Measurements from ENCODE around the gene FAM151B. TPM values are rescaled to one million over a fixed set of nuclear protein-coding genes. Genes with fewer than 3 reads are reported as not detected.

Gene FAM151B
- polyA plus RNA-seq, 1 donor (not counting 4 experiments of a cell fraction or from before 2014, with no cell fraction given) = 1.0 TPM

GRCh38 chr5:80453366-80453765 is 34.5 kb upstream of the FAM151B start:
- Histone ChIP-seq H3K27ac (ENCODE audit: control insufficient read depth, insufficient read depth, low read length) (no peak overlapping the region), H3K9ac (ENCODE audit: control insufficient read depth, extremely low read depth, insufficient read depth, low read length) (no peak overlapping the region), H3K9me3 (ENCODE audit: control insufficient read depth, low read depth, low read length) (no peaks in the 10 kb centered on the region), H3K79me2 (ENCODE audit: control insufficient read depth, insufficient read depth, low read length) (no peaks in the 10 kb centered on the region), H3K27me3 (ENCODE audit: control insufficient read depth, extremely low read depth, insufficient read depth, low read length) (no peaks in the 10 kb centered on the region), H4K20me1 (ENCODE audit: control insufficient read depth, extremely low read depth, insufficient read depth, low read length) (no peaks in the 10 kb centered on the region), H3K4me2 (ENCODE audit: control insufficient read depth, extremely low read depth, insufficient read depth, low read depth, low read length) (no peak overlapping the region), H3K9me1 (ENCODE audit: control insufficient read depth, extremely low read depth, insufficient read depth, low read length) (no peaks in the 10 kb centered on the region), H3K4me3 (ENCODE audit: control insufficient read depth in 2 of 3, extremely low read depth in 1 of 3, insufficient read depth in 2 of 3, low read depth in 1 of 3, low read length in 3 of 3) (no peak overlapping the region), H3K4me1 (ENCODE audit: control insufficient read depth, extremely low read depth, insufficient read depth, low read length) (no peaks in the 10 kb centered on the region), H3K36me3 (ENCODE audit: control insufficient read depth in 2 of 2, extremely low read depth in 1 of 2, insufficient read depth in 2 of 2, low read length in 2 of 2) (no peaks in the 10 kb centered on the region), H2AFZ (ENCODE audit: control insufficient read depth, low read length) (no peak overlapping the region)
- FAIRE-seq (no peak), DNase-seq (ENCODE audit: low read depth, low spot score) (no peak)
- no peak for TF ChIP-seq EZH2 (IDR thresholded peaks at IDR 0.05; ENCODE audit: low read length)
- no peak for TF ChIP-seq CTCF (optimal IDR thresholded peaks at IDR 0.05 in 1 of 3, IDR thresholded peaks at IDR 0.05 in 1 of 3, conservative IDR thresholded peaks at IDR 0.05 in 1 of 3; ENCODE audit: extremely low read depth in 1 of 3, insufficient read depth in 2 of 3, low read length in 3 of 3)
- dilution Hi-C loops (cut with MboI; ENCODE audit: extremely low pct_ligation_motif_present, low sequenced_read_pairs) = no loop called here

GRCh38 chr5:80463269-80463668 is 24.6 kb upstream of the FAM151B start:
- H3K79me2 ChIP-seq (ENCODE audit: control insufficient read depth, insufficient read depth, low read length) = no peaks in the 10 kb centered on the region
- no peak for TF ChIP-seq EZH2 (IDR thresholded peaks at IDR 0.05; ENCODE audit: low read length)
- no peak for TF ChIP-seq CTCF (optimal IDR thresholded peaks at IDR 0.05 in 1 of 3, IDR thresholded peaks at IDR 0.05 in 1 of 3, conservative IDR thresholded peaks at IDR 0.05 in 1 of 3; ENCODE audit: extremely low read depth in 1 of 3, insufficient read depth in 2 of 3, low read length in 3 of 3)
- H3K27me3 ChIP-seq (ENCODE audit: control insufficient read depth, extremely low read depth, insufficient read depth, low read length) = no peaks in the 10 kb centered on the region
- dilution Hi-C loops (cut with MboI; ENCODE audit: extremely low pct_ligation_motif_present, low sequenced_read_pairs) = no loop called here
- peaks cover 0 to 2% of the 10 kb centered on the region in 2 experiments for H3K36me3 ChIP-seq (ENCODE audit: control insufficient read depth in 2 of 2, extremely low read depth in 1 of 2, insufficient read depth in 2 of 2, low read length in 2 of 2)
- H3K9me3 ChIP-seq (ENCODE audit: control insufficient read depth, low read depth, low read length) = peaks cover 2% of the 10 kb centered on the region
- DNase-seq (ENCODE audit: low read depth, low spot score) (no peak), FAIRE-seq (no peak)
- H3K4me1 ChIP-seq (ENCODE audit: control insufficient read depth, extremely low read depth, insufficient read depth, low read length) = peaks cover 20% of the 10 kb centered on the region
- no peaks in the 10 kb centered on the region for H4K20me1 ChIP-seq (ENCODE audit: control insufficient read depth, extremely low read depth, insufficient read depth, low read length)
- H3K4me2 ChIP-seq (ENCODE audit: control insufficient read depth, extremely low read depth, insufficient read depth, low read depth, low read length) = no peak overlapping the region
- no peak overlapping the region for H3K27ac ChIP-seq (ENCODE audit: control insufficient read depth, insufficient read depth, low read length)
- H3K9ac ChIP-seq (ENCODE audit: control insufficient read depth, extremely low read depth, insufficient read depth, low read length) = no peak overlapping the region
- H3K4me3 ChIP-seq (ENCODE audit: control insufficient read depth in 2 of 3, extremely low read depth in 1 of 3, insufficient read depth in 2 of 3, low read depth in 1 of 3, low read length in 3 of 3) = no peak overlapping the region
- H2AFZ ChIP-seq (ENCODE audit: control insufficient read depth, low read length) = no peak overlapping the region
- no peaks in the 10 kb centered on the region for H3K9me1 ChIP-seq (ENCODE audit: control insufficient read depth, extremely low read depth, insufficient read depth, low read length)

All from keratinocyte (primary cell).